GM19468 (cell line): ENCODE results near the gene UBE2K.
"Not testable (repeated sequence)": the region's sequence is repeated elsewhere in the genome, so short reads cannot be mapped to it uniquely, and the experiment has no call there.

Experiments used
- ATAC-seq: cut with Tn5 transposase; IDR thresholded peaks from one replicate; pipeline ENCODE4 v1.9.1; 2021; ENCODE audit warnings: mild to moderate bottlenecking, moderate library complexity, moderate number of reproducible peaks; ENCODE audit not compliant: unreplicated experiment; ENCODE audit errors: extremely low read depth

Gene UBE2K

GRCh38 chr4:39685990-39686389, 11.9 kb upstream of the UBE2K start:
- no peak for ATAC-seq

- no peak for ATAC-seq
These were observed 10.9 kb upstream of the UBE2K start for GRCh38 chr4:39687014-39687413.

GRCh38 chr4:39689970-39690369, 8.0 kb upstream of the UBE2K start:
- no peak for ATAC-seq

GRCh38 chr4:39698424-39699009, 581 bp downstream of the UBE2K start:
- no peak for ATAC-seq

GRCh38 chr4:39699687-39700409, 1.9 kb downstream of the UBE2K start:
- no peak for ATAC-seq

GRCh38 chr4:39700554-39700953, 2.6 kb downstream of the UBE2K start:
- ATAC-seq: no peak

- no peak for ATAC-seq
These were observed 4.8 kb downstream of the UBE2K start for GRCh38 chr4:39702716-39703115.

GRCh38 chr4:39704789-39705188, 6.9 kb downstream of the UBE2K start:
- not testable (repeated sequence) for ATAC-seq

GRCh38 chr4:39706334-39706733, 8.4 kb downstream of the UBE2K start:
- ATAC-seq: no peak

GRCh38 chr4:39706741-39707511, 9.0 kb downstream of the UBE2K start:
- no peak for ATAC-seq

GRCh38 chr4:39710098-39710896, 12.4 kb downstream of the UBE2K start:
- ATAC-seq: no peak

GRCh38 chr4:39712819-39713607, 15.1 kb downstream of the UBE2K start:
- ATAC-seq: no peak

- no peak for ATAC-seq
These were observed 15.8 kb downstream of the UBE2K start for GRCh38 chr4:39713691-39714090.

GRCh38 chr4:39714166-39714565, 16.2 kb downstream of the UBE2K start:
- no peak for ATAC-seq

GRCh38 chr4:39715788-39716187, 17.9 kb downstream of the UBE2K start:
- no peak for ATAC-seq

- no peak for ATAC-seq
These were observed 18.4 kb downstream of the UBE2K start for GRCh38 chr4:39716356-39716755.

GRCh38 chr4:39717743-39718142, 19.8 kb downstream of the UBE2K start:
- ATAC-seq: not testable (repeated sequence)

GRCh38 chr4:39718366-39719323, 20.7 kb downstream of the UBE2K start:
- no peak for ATAC-seq
